Endometrium (tissue), 2 donors: ENCODE data around the gene LINC00632.
"Not testable (repeated sequence)": the region's sequence is repeated elsewhere in the genome, so short reads cannot be mapped to it uniquely, and the experiment has no call there.

Source experiments
- FAIRE-seq: peaks from 2 replicates; lab custom pipeline; 2012; peaks lifted over from hg19 to GRCh38; lab: Jason Lieb, UNC
- donor health status: control.
- donor health status: control.

The LINC00632 gene

GRCh38 chrX:140709421-140709846 is at the start of gene LINC00632:
Gene LINC00632 (plus strand): TSS chrX:140709759.
- no peak for FAIRE-seq

GRCh38 chrX:140661643-140662042 is 47.9 kb upstream of the LINC00632 start:
- FAIRE-seq: no peak

DNA sequence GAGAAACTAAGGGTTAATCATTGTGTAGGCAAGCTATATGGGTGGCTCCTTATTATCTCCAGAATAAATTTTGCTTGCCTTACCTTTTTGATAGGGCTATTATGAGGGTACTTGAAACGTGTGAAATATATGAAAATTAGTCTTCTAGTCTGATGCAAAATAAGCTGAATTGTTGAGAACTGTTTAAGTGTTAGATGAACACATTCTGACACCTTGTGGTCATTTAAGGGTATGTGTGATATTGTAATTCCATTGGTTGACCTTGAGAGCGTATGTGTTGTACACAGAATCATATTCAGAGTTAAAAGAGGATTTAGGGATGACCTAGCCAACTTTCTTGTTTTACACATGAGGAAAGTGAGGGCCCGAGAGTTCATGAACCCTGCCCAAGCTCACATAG is 44.6 kb upstream of the LINC00632 start:
- no peak for FAIRE-seq

GRCh38 chrX:140672840-140673731 is 36.5 kb upstream of the LINC00632 start:
- no peak for FAIRE-seq

DNA sequence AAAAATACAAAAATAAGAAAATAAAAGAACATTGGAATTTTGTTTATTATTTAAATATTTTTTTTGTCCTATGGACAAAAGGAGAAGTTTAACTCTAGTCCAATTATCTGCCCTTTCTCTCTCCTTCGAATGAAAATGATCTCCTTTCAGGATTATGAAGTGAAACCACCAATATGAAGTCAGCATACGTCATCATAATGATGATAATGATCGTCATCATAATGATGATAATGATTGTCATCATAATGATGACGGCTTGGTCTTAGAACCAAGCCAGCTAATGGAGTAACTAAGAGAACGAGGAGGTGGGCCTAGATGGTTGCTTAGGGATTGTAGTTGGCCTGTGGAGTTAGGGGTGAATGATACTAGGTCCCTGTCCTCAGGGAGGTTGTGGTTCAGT is 21.9 kb upstream of the LINC00632 start:
- no peak for FAIRE-seq

DNA sequence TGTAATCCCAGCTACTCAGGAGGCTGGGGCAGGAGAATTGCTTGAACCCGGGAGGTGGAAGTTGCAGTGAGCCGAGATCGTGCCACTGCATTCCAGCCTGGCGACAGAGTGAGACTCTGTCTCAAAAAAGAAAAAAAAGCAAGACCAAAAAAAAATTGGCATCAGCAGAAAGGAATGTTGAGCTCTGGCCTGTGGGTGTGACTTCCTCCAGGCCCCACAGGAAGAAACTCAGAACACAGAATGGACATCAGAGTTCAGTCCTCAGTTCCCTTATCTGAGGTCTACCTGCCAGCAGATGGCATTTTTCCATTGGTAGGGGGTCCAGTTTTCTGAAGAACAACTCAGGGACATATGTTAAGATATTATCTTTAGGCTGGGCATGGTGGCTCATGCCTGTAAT is 18.0 kb upstream of the LINC00632 start:
- FAIRE-seq: not testable (repeated sequence)

- no peak for FAIRE-seq
Measured at GRCh38 chrX:140697618-140698017, 11.9 kb upstream of the LINC00632 start.

- no peak for FAIRE-seq
Measured at GRCh38 chrX:140701480-140701879, 8.1 kb upstream of the LINC00632 start.

DNA sequence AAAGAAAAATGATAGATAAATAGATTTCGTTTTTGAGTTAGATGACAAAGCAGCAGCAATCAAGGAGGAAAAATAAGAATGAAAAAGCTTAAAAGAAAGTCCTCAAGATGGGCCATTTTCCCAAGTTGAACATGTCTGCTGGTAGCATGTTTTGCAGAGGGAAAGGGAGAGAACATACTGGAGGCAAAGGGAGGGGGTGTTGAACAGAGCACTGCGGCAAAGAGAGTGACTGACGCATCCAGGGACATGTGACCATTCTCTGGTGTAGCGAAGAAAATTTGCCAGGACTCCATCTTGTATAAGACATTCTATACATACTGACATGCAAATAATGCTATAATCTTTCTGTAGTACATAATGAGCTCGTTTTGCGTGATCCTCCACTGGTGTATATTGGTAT is 1.2 kb downstream of the LINC00632 start:
- no peak for FAIRE-seq

GRCh38 chrX:140711894-140712293 is 2.3 kb downstream of the LINC00632 start:
- no peak for FAIRE-seq

DNA sequence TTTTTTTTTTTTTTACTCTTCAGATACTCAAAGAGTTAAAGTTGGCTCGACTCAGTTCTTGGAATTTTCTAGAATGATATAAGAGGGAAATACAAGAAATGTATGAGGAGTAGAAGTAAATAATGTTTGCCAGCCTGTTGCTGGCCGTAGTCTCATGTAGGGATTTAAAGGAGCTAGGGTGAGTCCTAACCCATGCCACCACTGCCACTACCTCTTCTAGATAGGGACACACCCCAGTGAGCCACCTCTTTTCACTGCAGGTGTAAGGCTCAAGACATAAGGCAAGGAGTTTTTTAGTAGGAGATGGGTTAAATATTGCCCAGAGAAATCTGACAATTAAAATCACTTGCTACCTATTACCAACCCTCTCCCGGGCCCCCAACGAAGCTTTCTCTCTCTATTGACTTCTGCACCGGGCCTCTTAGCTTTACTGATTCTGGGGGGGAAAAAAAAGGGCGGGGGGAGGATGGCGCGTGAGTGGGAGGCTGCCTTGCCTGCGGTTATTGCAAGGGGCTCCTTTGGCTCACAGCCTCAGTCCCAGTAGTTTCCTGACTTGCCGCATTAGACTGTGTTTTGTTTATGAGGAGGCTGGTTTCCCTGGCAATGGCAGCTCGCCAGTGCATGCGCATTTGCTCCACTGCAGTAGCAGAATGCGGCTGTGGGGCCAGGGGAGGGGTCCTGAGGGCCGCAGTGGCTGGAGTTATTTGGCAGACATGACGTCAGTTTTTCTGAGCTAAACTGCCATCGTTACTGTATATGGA is 3.0 kb downstream of the LINC00632 start:
- FAIRE-seq: no peak

DNA sequence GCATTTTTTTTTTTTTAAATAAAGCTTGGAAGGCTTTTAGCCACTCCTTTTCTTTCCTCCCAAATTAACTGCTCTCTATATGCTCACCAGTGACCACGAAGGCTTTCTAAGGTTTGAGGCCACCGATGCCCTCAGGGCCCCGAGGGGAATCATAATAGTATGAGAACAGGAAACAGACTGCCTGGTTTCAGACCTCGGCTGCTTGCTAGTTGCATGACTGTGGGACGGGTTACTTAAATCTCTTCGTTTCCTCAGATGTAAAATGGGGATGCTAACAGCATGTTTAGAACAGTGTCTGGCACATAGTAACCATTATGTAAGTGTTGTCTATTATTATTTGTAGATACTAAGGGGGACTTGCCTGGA is 3.6 kb downstream of the LINC00632 start:
- no peak for FAIRE-seq

- no peak for FAIRE-seq
Measured at GRCh38 chrX:140715787-140716186, 6.2 kb downstream of the LINC00632 start.

- FAIRE-seq: no peak
Measured at GRCh38 chrX:140723121-140723715, 13.7 kb downstream of the LINC00632 start.

GRCh38 chrX:140724309-140724708 is 14.8 kb downstream of the LINC00632 start:
- FAIRE-seq: no peak

DNA sequence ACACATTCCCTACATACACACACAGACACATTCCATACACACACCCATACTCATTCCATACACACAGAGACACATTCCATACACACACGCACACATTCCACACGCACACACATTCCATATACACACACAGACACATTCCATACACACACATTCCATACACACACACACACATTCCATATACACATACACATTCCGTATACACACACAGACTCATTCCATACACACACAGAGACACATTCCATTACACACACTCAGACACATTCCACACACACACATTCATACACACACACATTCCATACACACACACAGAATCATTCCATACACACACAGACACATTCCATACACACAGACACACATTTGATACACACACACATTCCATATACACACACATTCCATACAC is 15.2 kb downstream of the LINC00632 start:
- no peak for FAIRE-seq

DNA sequence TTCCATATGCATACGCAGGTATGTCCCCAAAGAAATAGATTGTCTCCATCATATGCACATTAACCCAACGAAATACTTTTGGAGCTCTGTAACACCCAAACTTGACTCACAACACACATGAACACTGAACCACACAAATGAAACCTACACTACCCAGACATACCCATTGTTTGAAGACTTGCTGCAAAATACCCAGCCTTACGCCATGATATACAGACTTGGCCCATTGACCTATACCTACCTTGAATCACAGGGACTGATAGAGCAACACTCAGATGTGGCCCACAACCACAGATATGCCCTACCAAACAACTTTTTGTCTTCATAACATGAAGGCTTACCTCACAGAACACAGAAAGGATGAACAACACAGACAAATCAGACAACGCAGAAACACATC is 15.9 kb downstream of the LINC00632 start:
- FAIRE-seq: no peak

GRCh38 chrX:140733766-140734342 is 24.3 kb downstream of the LINC00632 start:
- FAIRE-seq: peak; percentile 35

DNA sequence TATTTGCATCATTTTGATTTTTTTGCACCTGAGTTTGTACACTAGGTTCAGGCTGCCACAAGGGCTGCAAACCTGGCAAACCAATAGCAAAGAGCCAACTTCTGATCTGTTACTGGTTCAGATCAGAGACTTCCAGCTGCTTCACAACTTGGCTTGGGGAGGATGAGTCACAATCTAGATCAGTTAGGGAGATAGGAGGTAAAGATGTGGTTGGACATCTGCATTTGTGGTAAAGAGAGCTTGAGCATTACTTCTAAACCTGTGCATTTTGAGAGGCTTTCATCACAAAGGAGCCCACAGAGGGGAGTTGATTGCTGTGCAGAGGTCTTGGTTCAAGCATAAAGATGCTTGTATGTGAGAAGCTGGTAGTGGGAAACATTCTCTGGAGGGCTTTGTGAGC is 34.5 kb downstream of the LINC00632 start:
- no peak for FAIRE-seq

GRCh38 chrX:140756941-140757340 is 47.4 kb downstream of the LINC00632 start:
- FAIRE-seq: no peak

GRCh38 chrX:140762061-140762460 is 52.5 kb downstream of the LINC00632 start:
- peak; percentile 59 for FAIRE-seq

DNA sequence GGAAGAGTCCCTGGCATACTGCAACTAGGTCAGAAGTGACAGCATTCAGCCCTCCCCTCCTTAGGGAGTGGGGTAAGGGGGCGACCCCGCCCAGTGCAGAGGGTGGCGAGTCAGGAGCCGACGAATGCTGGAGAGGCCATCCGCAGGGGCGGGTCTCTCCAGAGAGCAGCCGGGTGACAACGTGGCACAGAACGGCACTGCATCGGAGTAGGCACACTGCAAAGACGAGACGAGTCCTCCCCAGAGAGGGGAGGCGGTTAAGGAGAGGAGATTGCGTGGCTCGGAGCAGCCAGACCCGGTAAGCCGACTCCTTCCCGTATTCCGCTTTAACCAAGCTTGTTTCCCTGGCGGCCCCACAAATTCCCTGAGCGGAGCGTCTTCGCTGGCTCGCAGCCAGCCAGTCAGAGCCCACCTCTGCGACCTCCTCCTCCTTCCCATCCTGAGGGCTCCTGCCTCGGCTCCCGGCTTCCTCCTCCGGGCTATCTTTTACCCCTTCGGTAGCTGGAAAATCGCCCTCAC is 54.9 kb downstream of the LINC00632 start:
- FAIRE-seq: no peak
